Astrocyte of the cerebellum (primary cell): ENCODE results near the gene DLK1.

Source experiments
- DNase-seq: peaks from one replicate; pipeline ENCODE4 v3.0.0-alpha.2; 2011; ENCODE audit warnings: low read depth
- H3K4me3 ChIP-seq: 2 replicates; pipeline ENCODE4 v1.5.1; 2011; ENCODE audit warnings: mild to moderate bottlenecking, low read depth, low read length, moderate library complexity
- CTCF ChIP-seq: IDR thresholded peaks from 2 replicates; pipeline ENCODE4 v1.5.1; 2012; ENCODE audit warnings: low read length, low read depth, moderate library complexity, mild to moderate bottlenecking; ENCODE audit errors: missing control alignments
- in situ Hi-C: cut with HindIII; loops from 2 replicates; pipeline ENCODE4 v1.10.0; 2017; ENCODE audit warnings: low sequenced_read_pairs

Gene DLK1

GRCh38 chr14:100740196-100740825 lies 13.6 kb downstream of the DLK1 start:
- H3K4me3 ChIP-seq, result no peak overlapping the region
- no peak for DNase-seq
- in situ Hi-C loops, result no loop called here
- no peak for TF ChIP-seq CTCF

GRCh38 chr14:100740929-100741328 lies 14.2 kb downstream of the DLK1 start:
- no peak overlapping the region for H3K4me3 ChIP-seq
- in situ Hi-C loops, result no loop called here
- TF ChIP-seq CTCF, result no peak
- no peak for DNase-seq

- in situ Hi-C loops, result no loop called here
- DNase-seq, result peak; percentile 16
- TF ChIP-seq CTCF, result no peak
Measured at GRCh38 chr14:100741966-100742365, 15.3 kb downstream of the DLK1 start.

GRCh38 chr14:100746326-100746725 lies 19.6 kb downstream of the DLK1 start:
- H3K4me3 ChIP-seq, result no peak overlapping the region
- no peak for DNase-seq
- no peak for TF ChIP-seq CTCF
- in situ Hi-C loops, result no loop called here

More at GRCh38 chr14:100741966-100742365, 15.3 kb downstream of the DLK1 start:
- no peak overlapping the region for H3K4me3 ChIP-seq

GRCh38 chr14:100747021-100747586 lies 20.4 kb downstream of the DLK1 start:
- in situ Hi-C loops, result no loop called here
- no peak overlapping the region for H3K4me3 ChIP-seq
- no peak for TF ChIP-seq CTCF
- DNase-seq, result peak; percentile 90

GRCh38 chr14:100747736-100748135 lies 21.0 kb downstream of the DLK1 start:
- DNase-seq, result no peak
- no peak for TF ChIP-seq CTCF
- no peak overlapping the region for H3K4me3 ChIP-seq
- in situ Hi-C loops, result no loop called here
